ENCODE results near the gene IRF2BP1. TPM values are rescaled to one million over a fixed set of nuclear protein-coding genes. Genes with fewer than 3 reads are reported as not detected.
A peak's percentile ranks its signal among the peaks of the same experiment; 100 is the strongest.

The IRF2BP1 gene
- total and polyA plus RNA-seq, 2 of the 13 experiments (the other 11 are each of a cell fraction or from before 2014, with no cell fraction given), result 4.3 to 14.3 TPM

DNA sequence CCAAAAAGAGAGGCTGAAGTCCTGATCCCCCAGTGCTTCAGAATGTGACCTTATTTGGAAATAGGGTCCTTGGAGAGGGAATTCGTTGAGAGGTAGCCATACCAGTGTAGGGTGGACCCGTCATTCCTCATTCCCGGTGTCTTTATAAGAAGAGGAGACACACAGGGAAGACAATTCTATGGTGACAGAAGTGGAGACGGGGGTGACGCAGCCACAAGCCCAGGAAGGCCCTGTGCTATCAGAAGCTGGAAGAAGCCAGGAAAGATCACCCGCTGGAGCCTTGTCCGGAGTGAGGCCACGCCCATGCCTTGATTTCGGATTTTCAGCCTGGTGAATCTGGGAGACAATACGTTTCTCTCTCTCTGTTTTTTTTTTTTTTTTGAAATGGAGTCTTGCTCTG, 19.1 kb upstream of the IRF2BP1 start:
- Histone ChIP-seq H2AFZ (ENCODE audit: low read length) (no peak overlapping the region), H3K9me3 (ENCODE audit: low read length) (no peaks in the 10 kb centered on the region), H3K4me1 (ENCODE audit: insufficient read depth, low read length) (peaks cover 32% of the 10 kb centered on the region), H3K4me3 (replicated peaks in 1 of 3; ENCODE audit: insufficient read depth in 1 of 3, low read depth in 2 of 3, low read length in 3 of 3) (no peak overlapping the region), H3K27me3 (ENCODE audit: control insufficient read depth in 1 of 2, insufficient read depth in 2 of 2, low read length in 2 of 2) (peaks cover 0 to 3% of the 10 kb centered on the region in 2 experiments; a peak in 2 of 5 replicates), H3K9ac (ENCODE audit: insufficient read depth, low read depth, low read length) (no peak overlapping the region), H3K27ac (ENCODE audit: extremely low read length, insufficient read depth, low read length) (no peak overlapping the region), H4K20me1 (ENCODE audit: insufficient read depth, low read length) (no peaks in the 10 kb centered on the region), H3K4me2 (ENCODE audit: low read depth, low read length) (no peak overlapping the region), H3K79me2 (ENCODE audit: insufficient read depth, low read length) (peaks cover 14% of the 10 kb centered on the region), H3K36me3 (replicated peaks in 1 of 2; ENCODE audit: control insufficient read depth in 1 of 2, insufficient read depth in 2 of 2, low read length in 2 of 2) (0 out of 5 replicates have a peak, but pooled peaks cover 0 to 2% of the 10 kb centered on the region in 2 experiments)
- 51% methylated on average over 10 of the region's 10 CpGs for WGBS (ENCODE audit: low lambda C conversion rate)
- no TSS peak for BruUV-seq (replicated peaks)
- TF ChIP-seq ZBTB1 (CRISPR knock-in tag; IDR thresholded peaks at IDR 0.05; ENCODE audit: borderline replicate concordance) (no peak), RCOR2 (CRISPR knock-in tag; IDR thresholded peaks at IDR 0.05) (no peak), ARNTL (CRISPR knock-in tag; IDR thresholded peaks at IDR 0.05) (no peak)
- ChIA-PET POLR2A (no interaction called here), CTCF (ENCODE audit: low intra/inter-chr PET ratio, low total read pairs) (no interaction called here)
- no peak for ATAC-seq
- in situ Hi-C loops (cut with HindIII; ENCODE audit: extremely low pct_ligation_motif_present, low pct_unique_long_range_greater_than_20kb), result loop anchor here (10.0 kb wide), 1 partner anchor 170 kb away; no protein-coding TSS in a partner anchor
- no peak for FAIRE-seq
- no peak for DNase-seq (ENCODE audit: low spot score)
- intact Hi-C loops (cut with micrococcal nuclease; ENCODE audit: unreplicated experiment), result no loop called here

DNA sequence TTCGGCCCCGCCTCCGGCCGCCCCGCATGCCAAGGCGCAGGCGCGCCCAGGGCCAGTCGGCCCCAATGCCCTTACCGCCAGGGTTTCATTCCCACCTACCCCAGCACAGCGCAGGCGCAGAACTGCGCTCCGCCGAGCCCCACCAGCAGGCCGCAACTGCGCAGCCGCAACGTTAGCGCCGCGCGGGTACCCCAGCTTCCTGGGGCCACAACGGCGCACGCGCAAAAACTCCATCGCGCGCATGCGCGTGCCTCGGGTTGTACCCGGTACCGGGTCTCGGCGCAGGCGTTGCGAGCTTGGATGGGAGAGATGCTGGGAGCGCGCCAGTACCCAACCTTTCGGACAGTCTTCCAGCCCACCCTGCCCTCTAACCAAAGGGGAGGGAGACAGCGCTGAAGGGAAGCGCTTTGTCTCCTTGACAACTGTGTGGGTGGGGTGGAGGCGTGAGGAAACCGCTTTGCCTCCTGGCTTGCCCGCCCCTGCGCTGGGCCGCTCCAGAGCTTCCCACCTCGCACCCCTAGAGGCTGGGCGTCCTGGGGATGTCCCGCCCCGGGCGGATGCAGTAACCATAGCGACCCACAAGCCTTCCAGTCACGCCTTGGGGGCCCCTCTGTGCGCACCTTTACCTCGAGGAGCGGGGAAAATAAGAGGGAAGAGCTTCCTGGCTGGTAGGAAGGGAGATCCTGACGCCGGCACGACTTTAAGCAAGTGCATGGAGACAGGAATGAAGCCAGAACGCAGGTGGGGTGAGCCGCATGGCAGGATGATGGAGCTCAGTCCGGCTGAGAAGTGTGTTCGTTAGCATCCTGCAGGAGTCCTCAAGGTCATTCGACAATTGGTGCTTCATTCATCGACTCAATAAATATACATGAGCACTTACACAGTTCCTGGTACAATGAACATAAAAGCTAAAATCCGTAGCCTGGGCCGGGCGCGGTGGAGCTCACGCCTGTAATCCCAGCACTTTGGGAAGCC, 17.0 kb upstream of the IRF2BP1 start:
- FAIRE-seq, result peak; percentile 92
- 28% methylated on average over 18 of the region's 73 CpGs for WGBS (ENCODE audit: low lambda C conversion rate)
- H3K27ac ChIP-seq (ENCODE audit: extremely low read length, insufficient read depth, low read length), result peak overlapping the region; percentile 42
- TF ChIP-seq RFXAP (CRISPR knock-in tag; IDR thresholded peaks at IDR 0.05; ENCODE audit: borderline replicate concordance), result 0 out of 2 replicates have a peak, but pooled peaks have one; percentile 9
- TF ChIP-seq, protein P1, sequence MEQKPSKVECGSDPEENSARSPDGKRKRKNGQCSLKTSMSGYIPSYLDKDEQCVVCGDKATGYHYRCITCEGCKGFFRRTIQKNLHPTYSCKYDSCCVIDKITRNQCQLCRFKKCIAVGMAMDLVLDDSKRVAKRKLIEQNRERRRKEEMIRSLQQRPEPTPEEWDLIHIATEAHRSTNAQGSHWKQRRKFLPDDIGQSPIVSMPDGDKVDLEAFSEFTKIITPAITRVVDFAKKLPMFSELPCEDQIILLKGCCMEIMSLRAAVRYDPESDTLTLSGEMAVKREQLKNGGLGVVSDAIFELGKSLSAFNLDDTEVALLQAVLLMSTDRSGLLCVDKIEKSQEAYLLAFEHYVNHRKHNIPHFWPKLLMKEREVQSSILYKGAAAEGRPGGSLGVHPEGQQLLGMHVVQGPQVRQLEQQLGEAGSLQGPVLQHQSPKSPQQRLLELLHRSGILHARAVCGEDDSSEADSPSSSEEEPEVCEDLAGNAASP (CRISPR knock-in tag; IDR thresholded peaks at IDR 0.05; ENCODE audit: borderline replicate concordance), result peak; percentile 19; the same call in 1 of the 2 replicates
- TF ChIP-seq, protein P2, sequence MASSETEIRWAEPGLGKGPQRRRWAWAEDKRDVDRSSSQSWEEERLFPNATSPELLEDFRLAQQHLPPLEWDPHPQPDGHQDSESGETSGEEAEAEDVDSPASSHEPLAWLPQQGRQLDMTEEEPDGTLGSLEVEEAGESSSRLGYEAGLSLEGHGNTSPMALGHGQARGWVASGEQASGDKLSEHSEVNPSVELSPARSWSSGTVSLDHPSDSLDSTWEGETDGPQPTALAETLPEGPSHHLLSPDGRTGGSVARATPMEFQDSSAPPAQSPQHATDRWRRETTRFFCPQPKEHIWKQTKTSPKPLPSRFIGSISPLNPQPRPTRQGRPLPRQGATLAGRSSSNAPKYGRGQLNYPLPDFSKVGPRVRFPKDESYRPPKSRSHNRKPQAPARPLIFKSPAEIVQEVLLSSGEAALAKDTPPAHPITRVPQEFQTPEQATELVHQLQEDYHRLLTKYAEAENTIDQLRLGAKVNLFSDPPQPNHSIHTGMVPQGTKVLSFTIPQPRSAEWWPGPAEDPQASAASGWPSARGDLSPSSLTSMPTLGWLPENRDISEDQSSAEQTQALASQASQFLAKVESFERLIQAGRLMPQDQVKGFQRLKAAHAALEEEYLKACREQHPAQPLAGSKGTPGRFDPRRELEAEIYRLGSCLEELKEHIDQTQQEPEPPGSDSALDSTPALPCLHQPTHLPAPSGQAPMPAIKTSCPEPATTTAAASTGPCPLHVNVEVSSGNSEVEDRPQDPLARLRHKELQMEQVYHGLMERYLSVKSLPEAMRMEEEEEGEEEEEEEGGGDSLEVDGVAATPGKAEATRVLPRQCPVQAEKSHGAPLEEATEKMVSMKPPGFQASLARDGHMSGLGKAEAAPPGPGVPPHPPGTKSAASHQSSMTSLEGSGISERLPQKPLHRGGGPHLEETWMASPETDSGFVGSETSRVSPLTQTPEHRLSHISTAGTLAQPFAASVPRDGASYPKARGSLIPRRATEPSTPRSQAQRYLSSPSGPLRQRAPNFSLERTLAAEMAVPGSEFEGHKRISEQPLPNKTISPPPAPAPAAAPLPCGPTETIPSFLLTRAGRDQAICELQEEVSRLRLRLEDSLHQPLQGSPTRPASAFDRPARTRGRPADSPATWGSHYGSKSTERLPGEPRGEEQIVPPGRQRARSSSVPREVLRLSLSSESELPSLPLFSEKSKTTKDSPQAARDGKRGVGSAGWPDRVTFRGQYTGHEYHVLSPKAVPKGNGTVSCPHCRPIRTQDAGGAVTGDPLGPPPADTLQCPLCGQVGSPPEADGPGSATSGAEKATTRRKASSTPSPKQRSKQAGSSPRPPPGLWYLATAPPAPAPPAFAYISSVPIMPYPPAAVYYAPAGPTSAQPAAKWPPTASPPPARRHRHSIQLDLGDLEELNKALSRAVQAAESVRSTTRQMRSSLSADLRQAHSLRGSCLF (CRISPR knock-in tag; IDR thresholded peaks at IDR 0.05; ENCODE audit: borderline replicate concordance), result no peak
- TF ChIP-seq GATA4 (IDR thresholded peaks at IDR 0.05; ENCODE audit: borderline replicate concordance, low read depth), result 0 out of 2 replicates have a peak, but pooled peaks have one; percentile 26
- TF ChIP-seq KDM5A (IDR thresholded peaks at IDR 0.05; ENCODE audit: borderline replicate concordance, low read length), result 0 out of 2 replicates have a peak, but pooled peaks have one; percentile 2

More for the DNA sequence above, 17.0 kb upstream of the IRF2BP1 start:
- Histone ChIP-seq H4K20me1 (ENCODE audit: insufficient read depth, low read length) (no peaks in the 10 kb centered on the region), H3K4me1 (ENCODE audit: insufficient read depth, low read length) (peaks cover 40% of the 10 kb centered on the region), H3K79me2 (ENCODE audit: insufficient read depth, low read length) (peaks cover 17% of the 10 kb centered on the region), H3K9me3 (ENCODE audit: low read length) (no peaks in the 10 kb centered on the region), H3K4me2 (ENCODE audit: low read depth, low read length) (peak overlapping the region; percentile 91), H3K27me3 (ENCODE audit: control insufficient read depth in 1 of 2, insufficient read depth in 2 of 2, low read length in 2 of 2) (peaks cover 0 to 3% of the 10 kb centered on the region in 2 experiments; a peak in 2 of 5 replicates), H3K9ac (ENCODE audit: insufficient read depth, low read depth, low read length) (peak overlapping the region; percentile 79), H3K4me3 (replicated peaks in 1 of 3; ENCODE audit: insufficient read depth in 1 of 3, low read depth in 2 of 3, low read length in 3 of 3) (peak overlapping the region; percentile 50 to 83 (median 66)), H3K36me3 (replicated peaks in 1 of 2; ENCODE audit: control insufficient read depth in 1 of 2, insufficient read depth in 2 of 2, low read length in 2 of 2) (peaks cover 1 to 13% of the 10 kb centered on the region in 2 experiments; a peak in 3 of 5 replicates), H2AFZ (ENCODE audit: low read length) (no peak overlapping the region)
- ChIA-PET CTCF (ENCODE audit: low intra/inter-chr PET ratio, low total read pairs) (interaction anchor here (1.6 kb wide), 1 partner anchor 19 kb away, joined by 4 read pairs; no protein-coding TSS in a partner anchor), POLR2A (interaction anchor here (0.7 to 3.4 kb wide), 16 partner anchors 8 to 173 kb away, joined by 3 to 24 read pairs (median 4); partner anchors contain the start of genes CCDC61, FOXA3, IRF2BP1 and SIX5)
- intact Hi-C loops (cut with micrococcal nuclease; ENCODE audit: unreplicated experiment), result no loop called here
- ATAC-seq, result peak; percentile 85
- in situ Hi-C loops (cut with HindIII; ENCODE audit: extremely low pct_ligation_motif_present, low pct_unique_long_range_greater_than_20kb), result loop anchor here (10.0 kb wide), 1 partner anchor 172 kb away; no protein-coding TSS in a partner anchor
- peak; percentile 94 for DNase-seq (ENCODE audit: low spot score)
- no TSS peak for BruUV-seq (replicated peaks)

All from HepG2 (cell line).